Ovary (tissue), 9 donors: ENCODE measurements around the gene ROCK1. TPM values are rescaled to one million over a fixed set of nuclear protein-coding genes. Genes with fewer than 3 reads are reported as not detected.

Experiments used
- DNase-seq, 5 donors: peaks; one replicate each; pipeline ENCODE4 v3.0.0-alpha.2; 2019 to 2020
- H3K27ac ChIP-seq, 2 donors: fragments of 200-600 bp; one replicate each; pipeline versions ENCODE4 v1.5.1 to v1.8.0; 2019 to 2022
- H3K27me3 ChIP-seq: fragments of 200-600 bp; one replicate; pipeline ENCODE4 v1.8.0; 2022
- H3K36me3 ChIP-seq: fragments of 200-600 bp; sonication (generic); one replicate; pipeline ENCODE4 v1.5.1; 2019
- H3K4me1 ChIP-seq: one replicate; pipeline ENCODE4 v1.8.1; 2013; ENCODE audit warnings: mild to moderate bottlenecking, moderate library complexity; ENCODE audit not compliant: insufficient read depth
- H3K4me3 ChIP-seq: fragments of 200-600 bp; sonication (generic); one replicate; pipeline ENCODE4 v1.5.1; 2017
- H3K9me3 ChIP-seq, 2 donors: fragments of 200-600 bp in 1 of 2; sonication (generic) in 1 of 2; one replicate each; pipeline versions ENCODE4 v1.5.1 to v1.8.1; 2013 to 2019; ENCODE audit warnings: mild to moderate bottlenecking in 1 of 2, moderate library complexity in 1 of 2
- CTCF ChIP-seq, 3 donors: fragments of 450-650 bp in 2 of 3; fragments of 200-600 bp in 1 of 3; IDR thresholded peaks; one replicate each; pipeline versions ENCODE4 v1.5.1 to v1.8.0; 2016 to 2022; ENCODE audit warnings: antibody characterized with exemption in 3 of 3, mild to moderate bottlenecking in 1 of 3
- EP300 ChIP-seq: sonication (generic); formaldehyde crosslinking; IDR thresholded peaks from one replicate; pipeline ENCODE4 v1.6.1; 2017; ENCODE audit warnings: antibody characterized with exemption
- POLR2A ChIP-seq: fragments of 450-650 bp; IDR thresholded peaks from one replicate; pipeline ENCODE4 v1.6.1; 2017; ENCODE audit warnings: antibody characterized with exemption, mild to moderate bottlenecking, moderate library complexity
- WGBS, 3 donors: extraction: QIAGEN DNeasy Blood & Tissue Kit in 1 of 3; methylation state at CpG; one replicate each; pipeline versions ENCODE4 v1.1.5 to v1.1.7; 2013 to 2017; 5-methylcytosine and 5-hydroxymethylcytosine counted together
- intact Hi-C, 4 donors: fragments of 100-400 bp; cut with DNase I; formaldehyde crosslinking; loops; one replicate each; pipeline versions ENCODE4 v1.11.0 to v1.15.1; 2022 to 2023
- polyA plus RNA-seq, 2 donors: library from polyadenylated mRNA; stranded (reverse); fragments of 200-250 nt in 1 of 2; fragments of 350-450 nt in 1 of 2; fragmentation: Illumina TruSeq in 1 of 2; extraction: RNeasy Lipid Tissue Mini Kit (QIAGEN cat#74804) in 1 of 2; gene quantifications; one replicate each; pipeline ENCODE4 v1.2.3, GENCODE V29; 2013 to 2014
- total RNA-seq, 7 donors: library from RNA; depleted of rRNA in 2 of 7; stranded (reverse); fragments of >200 nt in 2 of 7; fragmentation: NEBNext Ultra II Directional in 3 of 7; extraction: Animal tissue kit (Norgen Biotek cat#: 25700) in 3 of 7; gene quantifications; one replicate each; pipeline versions ENCODE4 v1.1.0 to v1.2.4, GENCODE V29; 2016 to 2023
- donor health status: DM: no; HTN: no; CAD: no; lungs with moderate emphysema.
- donor health status: DM: no; HTN: no; CAD: no.
- donor health status: Bipolar disorder and iron deficiency.
- donor health status: DM: yes; HTN: yes; CAD: no.
- donor health status: DM: no; HTN: no; CAD: no.
- donor health status: DM: yes; HTN: yes; CAD: no.

The ROCK1 gene
- total and polyA plus RNA-seq, 9 donors, result 18.3 to 47.7 (median 43.0) TPM

- Histone ChIP-seq H3K9me3 (no peaks in the 10 kb centered on the region), H3K27me3 (no peaks in the 10 kb centered on the region), H3K4me1 (peaks cover 6% of the 10 kb centered on the region), H3K4me3 (no peak overlapping the region), H3K27ac (no peak overlapping the region), H3K36me3 (no peaks in the 10 kb centered on the region)
- WGBS, 3 donors, result 84 to 95% (median 92%) methylated on average over 1 of the region's 1 CpG
- no peak for TF ChIP-seq EP300
- no peak for TF ChIP-seq CTCF (IDR thresholded peaks at IDR 0.05)
- TF ChIP-seq POLR2A, result no peak
- intact Hi-C loops, result loop anchor here in 1 of 4 donors (10.0 kb wide), 1 partner anchor 48 kb away; no protein-coding TSS in a partner anchor
- no peak for DNase-seq
Observed at GRCh38 chr18:21057112-21057511, 54.5 kb downstream of the ROCK1 start.

GRCh38 chr18:21056545-21056944 is 55.1 kb downstream of the ROCK1 start:
- Histone ChIP-seq H3K9me3 (no peaks in the 10 kb centered on the region), H3K36me3 (no peaks in the 10 kb centered on the region), H3K27me3 (no peaks in the 10 kb centered on the region), H3K27ac (no peak overlapping the region), H3K4me3 (no peak overlapping the region), H3K4me1 (peaks cover 7% of the 10 kb centered on the region)
- TF ChIP-seq POLR2A, result no peak
- no peak for TF ChIP-seq CTCF (IDR thresholded peaks at IDR 0.05)
- no peak for TF ChIP-seq EP300
- DNase-seq, result no peak
- intact Hi-C loops, result loop anchor here in 1 of 4 donors (10.0 kb wide), 1 partner anchor 48 kb away; no protein-coding TSS in a partner anchor

GRCh38 chr18:21054252-21054821 is 57.3 kb downstream of the ROCK1 start:
- H3K36me3 ChIP-seq, result no peaks in the 10 kb centered on the region
- DNase-seq, result no peak
- no peaks in the 10 kb centered on the region for H3K9me3 ChIP-seq
- WGBS, 3 donors, result 72 to 82% (median 78%) methylated on average over 3 of the region's 3 CpGs
- H3K27ac ChIP-seq, result no peak overlapping the region
- TF ChIP-seq EP300 (no peak), POLR2A (no peak), CTCF (IDR thresholded peaks at IDR 0.05) (no peak)
- no peak overlapping the region for H3K4me3 ChIP-seq
- intact Hi-C loops, result loop anchor here in 2 of 4 donors (5.0 to 10.0 kb wide), 2 partner anchors 50 to 58 kb away; partner anchors contain the start of gene ROCK1 (in 1 of the 2)
- peaks cover 8% of the 10 kb centered on the region for H3K4me1 ChIP-seq
- no peaks in the 10 kb centered on the region for H3K27me3 ChIP-seq

GRCh38 chr18:21053127-21053526 is 58.5 kb downstream of the ROCK1 start:
- H3K27me3 ChIP-seq, result no peaks in the 10 kb centered on the region
- intact Hi-C loops, result loop anchor here in 2 of 4 donors (5.0 to 10.0 kb wide), 2 partner anchors 52 to 59 kb away; partner anchors contain the start of gene ROCK1 (in 1 of the 2)
- no peak overlapping the region for H3K27ac ChIP-seq
- H3K36me3 ChIP-seq, result no peaks in the 10 kb centered on the region
- H3K4me3 ChIP-seq, result no peak overlapping the region
- H3K4me1 ChIP-seq, result peaks cover 8% of the 10 kb centered on the region
- DNase-seq, result no peak
- TF ChIP-seq CTCF (IDR thresholded peaks at IDR 0.05), result no peak
- TF ChIP-seq EP300, result no peak
- TF ChIP-seq POLR2A, result no peak
- H3K9me3 ChIP-seq, result no peaks in the 10 kb centered on the region
